HG02981 (cell line): ENCODE results near the gene COMMD10.

Experiments used
- ATAC-seq: cut with Tn5 transposase; IDR thresholded peaks from one replicate; pipeline ENCODE4 v1.9.1; 2021; ENCODE audit warnings: mild to moderate bottlenecking, moderate library complexity; ENCODE audit not compliant: unreplicated experiment

The COMMD10 gene

GRCh38 chr5:116209166-116209565 lies 124.3 kb downstream of the COMMD10 start:
- ATAC-seq = no peak

GRCh38 chr5:116212225-116212624 lies 127.4 kb downstream of the COMMD10 start:
- ATAC-seq = no peak

- no peak for ATAC-seq
Observed at GRCh38 chr5:116216246-116216645, 131.4 kb downstream of the COMMD10 start.

GRCh38 chr5:116225281-116225922 lies 140.6 kb downstream of the COMMD10 start:
- ATAC-seq = no peak

- no peak for ATAC-seq
Observed at GRCh38 chr5:116229131-116229689, 144.4 kb downstream of the COMMD10 start.

GRCh38 chr5:116231288-116231687 lies 146.5 kb downstream of the COMMD10 start:
- ATAC-seq = no peak

- no peak for ATAC-seq
Observed at GRCh38 chr5:116234681-116235080, 149.9 kb downstream of the COMMD10 start.

GRCh38 chr5:116237917-116238500 lies 153.2 kb downstream of the COMMD10 start:
- no peak for ATAC-seq

GRCh38 chr5:116242343-116242742 lies 157.5 kb downstream of the COMMD10 start:
- ATAC-seq = no peak

- ATAC-seq = no peak
Observed at GRCh38 chr5:116248432-116248831, 163.6 kb downstream of the COMMD10 start.

- no peak for ATAC-seq
Observed at GRCh38 chr5:116249648-116250047, 164.8 kb downstream of the COMMD10 start.

- no peak for ATAC-seq
Observed at GRCh38 chr5:116256717-116257116, 171.9 kb downstream of the COMMD10 start.

GRCh38 chr5:116265471-116265870 lies 180.6 kb downstream of the COMMD10 start:
- ATAC-seq = no peak

GRCh38 chr5:116271446-116272025 lies 186.7 kb downstream of the COMMD10 start:
- peak; percentile 54 for ATAC-seq

GRCh38 chr5:116272281-116272941 lies 187.6 kb downstream of the COMMD10 start:
- ATAC-seq = no peak

- ATAC-seq = peak; percentile 96
Observed at GRCh38 chr5:116273448-116274242, 188.8 kb downstream of the COMMD10 start.

- ATAC-seq = no peak
Observed at GRCh38 chr5:116274251-116274650, 189.4 kb downstream of the COMMD10 start.

- ATAC-seq = no peak
Observed at GRCh38 chr5:116275282-116275681, 190.5 kb downstream of the COMMD10 start.

GRCh38 chr5:116276952-116277351 lies 192.1 kb downstream of the COMMD10 start:
- ATAC-seq = no peak

- no peak for ATAC-seq
Observed at GRCh38 chr5:116280149-116280803, 195.5 kb downstream of the COMMD10 start.
